ENCODE results near the gene CACNA1A.

CACNA1A gene

GRCh38 chr19:13226983-13227382 lies 279.3 kb downstream of the CACNA1A start:
- no peak overlapping the region for H3K27ac ChIP-seq (ENCODE audit: low read depth, low read length)
- H3K4me1 ChIP-seq (ENCODE audit: control insufficient read depth in 1 of 2, insufficient read depth in 2 of 2, low read length in 2 of 2): no peaks in the 10 kb centered on the region
- H3K4me3 ChIP-seq (ENCODE audit: low read depth in 1 of 2, low read length in 2 of 2): no peak overlapping the region
- H3K27me3 ChIP-seq (ENCODE audit: control insufficient read depth in 1 of 2, insufficient read depth in 2 of 2, low read length in 2 of 2): peaks cover 6 to 14% of the 10 kb centered on the region in 2 donors
- H3K9me3 ChIP-seq (ENCODE audit: control insufficient read depth in 1 of 2, low read length in 2 of 2): no peaks in the 10 kb centered on the region
- H3K36me3 ChIP-seq (ENCODE audit: control insufficient read depth in 1 of 2, insufficient read depth in 2 of 2, low read length in 2 of 2): no peaks in the 10 kb centered on the region
- no peak overlapping the region for H3K9ac ChIP-seq (ENCODE audit: low read depth in 1 of 2, low read length in 2 of 2)

GRCh38 chr19:13225973-13226865 lies 280.1 kb downstream of the CACNA1A start:
- peaks cover 0 to 11% of the 10 kb centered on the region in 2 donors for H3K27me3 ChIP-seq (ENCODE audit: control insufficient read depth in 1 of 2, insufficient read depth in 2 of 2, low read length in 2 of 2)
- H3K4me1 ChIP-seq (ENCODE audit: control insufficient read depth in 1 of 2, insufficient read depth in 2 of 2, low read length in 2 of 2): no peaks in the 10 kb centered on the region
- H3K9me3 ChIP-seq (ENCODE audit: control insufficient read depth in 1 of 2, low read length in 2 of 2): no peaks in the 10 kb centered on the region
- no peak overlapping the region for H3K4me3 ChIP-seq (ENCODE audit: low read depth in 1 of 2, low read length in 2 of 2)
- H3K9ac ChIP-seq (ENCODE audit: low read depth in 1 of 2, low read length in 2 of 2): no peak overlapping the region
- no peak overlapping the region for H3K27ac ChIP-seq (ENCODE audit: low read depth, low read length)
- no peaks in the 10 kb centered on the region for H3K36me3 ChIP-seq (ENCODE audit: control insufficient read depth in 1 of 2, insufficient read depth in 2 of 2, low read length in 2 of 2)

- H3K9ac ChIP-seq (ENCODE audit: low read depth in 1 of 2, low read length in 2 of 2): no peak overlapping the region
- H3K4me1 ChIP-seq (ENCODE audit: control insufficient read depth in 1 of 2, insufficient read depth in 2 of 2, low read length in 2 of 2): no peaks in the 10 kb centered on the region
- H3K9me3 ChIP-seq (ENCODE audit: control insufficient read depth in 1 of 2, low read length in 2 of 2): no peaks in the 10 kb centered on the region
- H3K27me3 ChIP-seq (ENCODE audit: control insufficient read depth in 1 of 2, insufficient read depth in 2 of 2, low read length in 2 of 2): peaks cover 0 to 11% of the 10 kb centered on the region in 2 donors
- H3K36me3 ChIP-seq (ENCODE audit: control insufficient read depth in 1 of 2, insufficient read depth in 2 of 2, low read length in 2 of 2): no peaks in the 10 kb centered on the region
- H3K4me3 ChIP-seq (ENCODE audit: low read depth in 1 of 2, low read length in 2 of 2): no peak overlapping the region
- no peak overlapping the region for H3K27ac ChIP-seq (ENCODE audit: low read depth, low read length)
These were observed 281.2 kb downstream of the CACNA1A start for GRCh38 chr19:13225085-13225484.

GRCh38 chr19:13220847-13221246 lies 285.4 kb downstream of the CACNA1A start:
- no peak overlapping the region for H3K27ac ChIP-seq (ENCODE audit: low read depth, low read length)
- H3K9ac ChIP-seq (ENCODE audit: low read depth in 1 of 2, low read length in 2 of 2): no peak overlapping the region
- no peaks in the 10 kb centered on the region for H3K36me3 ChIP-seq (ENCODE audit: control insufficient read depth in 1 of 2, insufficient read depth in 2 of 2, low read length in 2 of 2)
- no peaks in the 10 kb centered on the region for H3K9me3 ChIP-seq (ENCODE audit: control insufficient read depth in 1 of 2, low read length in 2 of 2)
- H3K27me3 ChIP-seq (ENCODE audit: control insufficient read depth in 1 of 2, insufficient read depth in 2 of 2, low read length in 2 of 2): peaks cover 0 to 11% of the 10 kb centered on the region in 2 donors
- H3K4me1 ChIP-seq (ENCODE audit: control insufficient read depth in 1 of 2, insufficient read depth in 2 of 2, low read length in 2 of 2): no peaks in the 10 kb centered on the region
- H3K4me3 ChIP-seq (ENCODE audit: low read depth in 1 of 2, low read length in 2 of 2): no peak overlapping the region

GRCh38 chr19:13215572-13216380 lies 290.5 kb downstream of the CACNA1A start:
- Histone ChIP-seq H3K9me3 (ENCODE audit: control insufficient read depth in 1 of 2, low read length in 2 of 2) (no peaks in the 10 kb centered on the region), H3K4me1 (ENCODE audit: control insufficient read depth in 1 of 2, insufficient read depth in 2 of 2, low read length in 2 of 2) (no peaks in the 10 kb centered on the region), H3K27ac (ENCODE audit: low read depth, low read length) (no peak overlapping the region), H3K9ac (ENCODE audit: low read depth in 1 of 2, low read length in 2 of 2) (no peak overlapping the region), H3K27me3 (ENCODE audit: control insufficient read depth in 1 of 2, insufficient read depth in 2 of 2, low read length in 2 of 2) (no peaks in the 10 kb centered on the region), H3K36me3 (ENCODE audit: control insufficient read depth in 1 of 2, insufficient read depth in 2 of 2, low read length in 2 of 2) (no peaks in the 10 kb centered on the region), H3K4me3 (ENCODE audit: low read depth in 1 of 2, low read length in 2 of 2) (peak overlapping the region in 1 of 2 donors; percentile 54)

- no peak overlapping the region for H3K9ac ChIP-seq (ENCODE audit: low read depth in 1 of 2, low read length in 2 of 2)
- H3K27me3 ChIP-seq (ENCODE audit: control insufficient read depth in 1 of 2, insufficient read depth in 2 of 2, low read length in 2 of 2): no peaks in the 10 kb centered on the region
- H3K27ac ChIP-seq (ENCODE audit: low read depth, low read length): no peak overlapping the region
- no peak overlapping the region for H3K4me3 ChIP-seq (ENCODE audit: low read depth in 1 of 2, low read length in 2 of 2)
- no peaks in the 10 kb centered on the region for H3K9me3 ChIP-seq (ENCODE audit: control insufficient read depth in 1 of 2, low read length in 2 of 2)
- H3K4me1 ChIP-seq (ENCODE audit: control insufficient read depth in 1 of 2, insufficient read depth in 2 of 2, low read length in 2 of 2): peaks cover 0 to 3% of the 10 kb centered on the region in 2 donors
- H3K36me3 ChIP-seq (ENCODE audit: control insufficient read depth in 1 of 2, insufficient read depth in 2 of 2, low read length in 2 of 2): no peaks in the 10 kb centered on the region
These were observed 292.1 kb downstream of the CACNA1A start for GRCh38 chr19:13214036-13214730.

- no peaks in the 10 kb centered on the region for H3K36me3 ChIP-seq (ENCODE audit: control insufficient read depth in 1 of 2, insufficient read depth in 2 of 2, low read length in 2 of 2)
- H3K9ac ChIP-seq (ENCODE audit: low read depth in 1 of 2, low read length in 2 of 2): no peak overlapping the region
- peaks cover 0 to 6% of the 10 kb centered on the region in 2 donors for H3K4me1 ChIP-seq (ENCODE audit: control insufficient read depth in 1 of 2, insufficient read depth in 2 of 2, low read length in 2 of 2)
- H3K9me3 ChIP-seq (ENCODE audit: control insufficient read depth in 1 of 2, low read length in 2 of 2): no peaks in the 10 kb centered on the region
- no peak overlapping the region for H3K4me3 ChIP-seq (ENCODE audit: low read depth in 1 of 2, low read length in 2 of 2)
- H3K27ac ChIP-seq (ENCODE audit: low read depth, low read length): no peak overlapping the region
- no peaks in the 10 kb centered on the region for H3K27me3 ChIP-seq (ENCODE audit: control insufficient read depth in 1 of 2, insufficient read depth in 2 of 2, low read length in 2 of 2)
These were observed 293.4 kb downstream of the CACNA1A start for GRCh38 chr19:13212759-13213330.

GRCh38 chr19:13211426-13212308 lies 294.6 kb downstream of the CACNA1A start:
- Histone ChIP-seq H3K27me3 (ENCODE audit: control insufficient read depth in 1 of 2, insufficient read depth in 2 of 2, low read length in 2 of 2) (no peaks in the 10 kb centered on the region), H3K9me3 (ENCODE audit: control insufficient read depth in 1 of 2, low read length in 2 of 2) (no peaks in the 10 kb centered on the region), H3K9ac (ENCODE audit: low read depth in 1 of 2, low read length in 2 of 2) (no peak overlapping the region), H3K4me1 (ENCODE audit: control insufficient read depth in 1 of 2, insufficient read depth in 2 of 2, low read length in 2 of 2) (peaks cover 0 to 6% of the 10 kb centered on the region in 2 donors), H3K27ac (ENCODE audit: low read depth, low read length) (no peak overlapping the region), H3K4me3 (ENCODE audit: low read depth in 1 of 2, low read length in 2 of 2) (no peak overlapping the region), H3K36me3 (ENCODE audit: control insufficient read depth in 1 of 2, insufficient read depth in 2 of 2, low read length in 2 of 2) (no peaks in the 10 kb centered on the region)

GRCh38 chr19:13210941-13211340 lies 295.3 kb downstream of the CACNA1A start:
- H3K9ac ChIP-seq (ENCODE audit: low read depth in 1 of 2, low read length in 2 of 2): no peak overlapping the region
- H3K36me3 ChIP-seq (ENCODE audit: control insufficient read depth in 1 of 2, insufficient read depth in 2 of 2, low read length in 2 of 2): no peaks in the 10 kb centered on the region
- H3K4me3 ChIP-seq (ENCODE audit: low read depth in 1 of 2, low read length in 2 of 2): no peak overlapping the region
- no peaks in the 10 kb centered on the region for H3K9me3 ChIP-seq (ENCODE audit: control insufficient read depth in 1 of 2, low read length in 2 of 2)
- peaks cover 0 to 6% of the 10 kb centered on the region in 2 donors for H3K4me1 ChIP-seq (ENCODE audit: control insufficient read depth in 1 of 2, insufficient read depth in 2 of 2, low read length in 2 of 2)
- H3K27me3 ChIP-seq (ENCODE audit: control insufficient read depth in 1 of 2, insufficient read depth in 2 of 2, low read length in 2 of 2): no peaks in the 10 kb centered on the region
- no peak overlapping the region for H3K27ac ChIP-seq (ENCODE audit: low read depth, low read length)

All from duodenal mucosa (tissue), 2 donors.